ENCODE data around the gene IQCE. TPM values are rescaled to one million over a fixed set of nuclear protein-coding genes. Genes with fewer than 3 reads are reported as not detected.

IQCE gene
- total RNA-seq, 1 donor from 2014 or later = 32.0 TPM

DNA sequence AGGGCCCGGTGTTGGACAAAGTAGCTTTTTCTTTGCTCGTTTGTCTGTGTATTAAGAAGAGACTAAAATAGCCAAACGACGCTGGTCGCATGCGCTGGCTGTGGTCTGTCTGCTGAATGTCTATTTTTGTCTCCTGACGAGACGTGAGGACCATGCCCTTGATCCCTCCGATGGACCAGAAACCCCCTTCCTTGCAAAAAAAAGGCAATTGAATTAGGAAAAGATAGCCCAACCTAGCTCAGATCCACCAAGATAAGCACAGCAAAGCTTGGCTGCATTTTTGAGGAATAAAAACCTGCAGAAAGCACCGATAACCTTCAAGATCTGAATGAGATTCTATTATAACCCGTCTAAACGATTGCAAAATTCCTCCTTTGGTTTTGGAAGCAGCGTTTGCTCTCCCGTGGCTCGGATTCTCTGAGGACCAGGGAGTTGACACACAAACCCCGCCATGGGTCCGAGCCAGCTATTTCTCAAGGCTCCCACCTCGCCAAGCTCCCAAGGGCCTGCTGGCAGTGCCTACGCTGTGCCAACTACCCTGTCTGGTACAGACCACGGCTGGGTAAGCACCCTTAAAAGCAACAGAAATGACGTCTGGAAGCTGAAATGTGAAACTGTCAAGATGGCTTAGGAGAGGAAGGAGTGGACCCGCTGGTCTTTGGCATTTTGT, 55.3 kb downstream of the IQCE start:
- H3K4me3 ChIP-seq = peak overlapping the region; percentile 21
- ATAC-seq (peak; percentile 79 to 84), DNase-seq (peak; percentile 87)
- H3K27me3 ChIP-seq (ENCODE audit: low read depth) = no peaks in the 10 kb centered on the region
- H3K36me3 ChIP-seq = no peaks in the 10 kb centered on the region
- TF ChIP-seq, protein P1, sequence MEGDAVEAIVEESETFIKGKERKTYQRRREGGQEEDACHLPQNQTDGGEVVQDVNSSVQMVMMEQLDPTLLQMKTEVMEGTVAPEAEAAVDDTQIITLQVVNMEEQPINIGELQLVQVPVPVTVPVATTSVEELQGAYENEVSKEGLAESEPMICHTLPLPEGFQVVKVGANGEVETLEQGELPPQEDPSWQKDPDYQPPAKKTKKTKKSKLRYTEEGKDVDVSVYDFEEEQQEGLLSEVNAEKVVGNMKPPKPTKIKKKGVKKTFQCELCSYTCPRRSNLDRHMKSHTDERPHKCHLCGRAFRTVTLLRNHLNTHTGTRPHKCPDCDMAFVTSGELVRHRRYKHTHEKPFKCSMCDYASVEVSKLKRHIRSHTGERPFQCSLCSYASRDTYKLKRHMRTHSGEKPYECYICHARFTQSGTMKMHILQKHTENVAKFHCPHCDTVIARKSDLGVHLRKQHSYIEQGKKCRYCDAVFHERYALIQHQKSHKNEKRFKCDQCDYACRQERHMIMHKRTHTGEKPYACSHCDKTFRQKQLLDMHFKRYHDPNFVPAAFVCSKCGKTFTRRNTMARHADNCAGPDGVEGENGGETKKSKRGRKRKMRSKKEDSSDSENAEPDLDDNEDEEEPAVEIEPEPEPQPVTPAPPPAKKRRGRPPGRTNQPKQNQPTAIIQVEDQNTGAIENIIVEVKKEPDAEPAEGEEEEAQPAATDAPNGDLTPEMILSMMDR (IDR thresholded peaks at IDR 0.05) = no peak
- H3K27ac ChIP-seq = peak overlapping the region; percentile 46
- H3K9me3 ChIP-seq = no peaks in the 10 kb centered on the region
- intact Hi-C loops (cut with DNase I) = no loop called here
- H3K4me1 ChIP-seq = peaks cover 23% of the 10 kb centered on the region

DNA sequence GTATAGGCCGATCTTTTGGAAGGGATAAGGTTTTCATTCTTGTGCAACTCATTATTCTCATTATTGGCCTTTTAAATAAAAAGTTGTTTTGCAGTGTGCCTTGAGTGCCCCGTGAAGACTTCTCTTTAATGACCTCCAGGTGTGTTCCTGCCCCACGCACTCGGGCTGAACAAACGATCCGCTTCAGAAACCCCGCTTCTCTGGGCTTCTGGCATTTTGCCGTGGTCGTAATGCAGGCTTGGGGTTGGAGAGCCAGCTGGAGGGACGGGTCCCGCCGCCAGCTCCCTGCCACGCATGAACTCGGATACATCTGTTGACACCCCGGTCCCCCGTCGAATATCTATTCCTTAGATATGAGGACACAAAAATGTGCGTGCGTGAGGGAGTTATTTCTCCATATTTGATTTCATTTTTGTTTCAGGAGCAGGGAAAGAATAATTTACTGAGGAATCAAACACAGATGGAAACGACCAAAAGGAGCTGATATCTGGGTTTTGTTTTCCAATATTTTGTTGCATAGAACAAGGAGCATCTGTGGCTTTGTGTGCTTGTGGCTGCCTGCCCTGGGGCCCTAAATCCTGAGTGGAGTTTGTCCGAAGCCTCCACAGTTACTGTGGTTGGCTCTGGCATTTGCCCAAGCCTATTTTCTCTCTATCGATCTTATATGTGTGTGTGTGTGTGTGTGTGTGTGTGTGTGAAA, 56.0 kb downstream of the IQCE start:
- no peak for DNase-seq
- peak in 1 of 2 donors; percentile 30 for ATAC-seq
- Histone ChIP-seq H3K36me3 (no peaks in the 10 kb centered on the region), H3K4me1 (peaks cover 23% of the 10 kb centered on the region), H3K27me3 (ENCODE audit: low read depth) (no peaks in the 10 kb centered on the region), H3K4me3 (peak overlapping the region; percentile 21), H3K9me3 (no peaks in the 10 kb centered on the region), H3K27ac (peak overlapping the region; percentile 46)
- TF ChIP-seq, protein P1 (IDR thresholded peaks at IDR 0.05) = no peak
- intact Hi-C loops (cut with DNase I) = no loop called here

DNA sequence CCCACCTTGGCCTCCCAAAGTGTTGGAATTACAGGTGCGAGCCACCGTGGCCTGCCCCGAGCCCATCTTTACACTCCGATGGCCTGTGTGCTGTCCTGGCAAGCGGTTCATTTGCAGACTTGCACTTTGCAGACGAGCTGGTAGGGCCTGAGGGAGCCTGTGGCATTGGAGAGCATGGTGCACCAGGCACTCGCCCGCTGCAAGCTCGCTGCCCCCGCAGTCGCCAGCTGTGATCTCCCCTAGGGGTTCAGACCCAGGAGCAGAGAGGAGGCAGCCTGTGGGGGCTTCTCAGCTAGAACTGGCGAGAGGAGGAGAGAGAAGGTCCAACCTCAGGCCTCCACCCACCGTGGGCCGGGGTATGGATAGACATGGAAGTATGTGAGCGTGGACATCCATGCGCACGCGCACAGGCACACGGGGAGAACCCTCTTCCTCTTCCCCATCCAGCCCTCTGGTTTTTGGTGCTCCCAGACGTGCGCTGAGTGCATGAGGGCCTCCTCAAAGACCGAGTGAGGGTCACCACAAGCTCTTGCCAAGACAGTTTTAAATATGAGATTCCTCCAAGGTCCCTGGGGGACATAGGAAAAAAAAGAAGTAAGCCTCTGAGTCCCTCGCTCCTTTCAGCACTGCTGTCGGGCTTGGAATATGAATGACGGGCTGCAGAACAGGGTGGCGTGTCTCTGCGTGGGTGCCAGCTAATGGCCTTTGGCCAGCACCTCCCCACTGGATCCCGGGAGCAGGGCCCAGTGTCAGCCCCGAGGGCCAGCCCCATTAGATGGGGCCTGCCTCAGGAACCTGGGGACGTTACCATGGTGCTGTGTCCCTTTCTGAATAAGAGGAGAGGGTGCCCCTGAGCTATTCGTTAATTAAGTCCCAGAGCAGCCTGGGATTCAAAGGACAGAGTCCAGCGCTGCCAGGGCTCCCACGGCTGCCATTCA, 57.9 kb downstream of the IQCE start:
- no peak overlapping the region for H3K27ac ChIP-seq
- intact Hi-C loops (cut with DNase I) = no loop called here
- H3K27me3 ChIP-seq (ENCODE audit: low read depth) = no peaks in the 10 kb centered on the region
- no peaks in the 10 kb centered on the region for H3K9me3 ChIP-seq
- ATAC-seq (no peak), DNase-seq (no peak)
- H3K4me1 ChIP-seq = peaks cover 30% of the 10 kb centered on the region
- no peak overlapping the region for H3K4me3 ChIP-seq
- TF ChIP-seq, protein P1 (IDR thresholded peaks at IDR 0.05) = no peak
- no peaks in the 10 kb centered on the region for H3K36me3 ChIP-seq

DNA sequence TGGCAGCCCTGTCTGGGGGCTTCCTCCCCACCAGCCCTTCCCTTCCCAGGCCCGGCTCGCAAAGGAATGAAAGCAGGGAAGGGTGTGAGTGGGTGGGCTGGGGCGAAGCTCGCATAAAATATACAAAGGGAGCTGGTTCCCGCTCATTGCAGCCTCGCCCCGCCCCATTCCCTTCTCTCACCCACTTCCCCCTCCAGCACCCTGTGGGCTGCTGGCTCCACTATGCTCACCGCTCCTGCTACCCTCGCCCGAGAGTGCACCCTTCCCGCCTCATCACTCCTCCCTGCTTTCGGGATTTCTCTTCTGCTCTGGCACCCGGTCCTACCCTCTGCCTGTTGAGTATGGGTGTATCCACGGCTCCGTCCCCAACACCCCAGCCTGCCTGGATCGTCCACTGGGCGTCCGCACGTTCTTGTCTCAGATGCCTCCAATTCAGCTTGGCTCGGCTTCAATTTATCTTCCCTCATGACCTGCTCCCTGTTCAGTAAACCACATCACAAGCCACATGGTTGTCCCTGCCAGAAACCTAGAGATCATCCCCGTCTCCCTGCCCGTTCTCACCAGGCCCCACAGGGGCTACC, 58.6 kb downstream of the IQCE start:
- no peak for DNase-seq
- no peaks in the 10 kb centered on the region for H3K36me3 ChIP-seq
- H3K4me1 ChIP-seq = peaks cover 36% of the 10 kb centered on the region
- H3K27ac ChIP-seq = no peak overlapping the region
- TF ChIP-seq, protein P1 (IDR thresholded peaks at IDR 0.05) = no peak
- H3K4me3 ChIP-seq = no peak overlapping the region
- no peaks in the 10 kb centered on the region for H3K9me3 ChIP-seq
- no peak for ATAC-seq
- H3K27me3 ChIP-seq (ENCODE audit: low read depth) = no peaks in the 10 kb centered on the region
- intact Hi-C loops (cut with DNase I) = no loop called here

DNA sequence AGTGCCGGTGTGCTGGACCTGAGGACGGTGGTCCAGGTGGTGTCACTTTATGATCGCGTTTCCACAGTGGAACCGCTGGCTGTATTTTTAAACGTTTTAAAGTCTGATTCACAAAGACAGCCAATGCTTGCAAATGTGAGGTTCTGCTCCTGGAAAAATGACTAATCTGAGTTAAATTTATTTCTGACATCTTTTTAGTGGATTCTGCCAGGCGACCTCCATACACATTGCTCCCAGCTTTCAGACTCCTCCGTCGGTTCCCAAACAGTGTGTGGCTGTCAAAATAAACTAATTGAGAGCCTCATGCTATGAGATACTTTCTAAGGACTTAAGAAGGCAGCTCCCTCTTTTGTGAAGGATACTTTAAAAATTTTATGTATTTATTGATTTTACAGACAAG, 60.3 kb downstream of the IQCE start:
- Histone ChIP-seq H3K27ac (no peak overlapping the region), H3K4me1 (peaks cover 41% of the 10 kb centered on the region), H3K27me3 (ENCODE audit: low read depth) (no peaks in the 10 kb centered on the region), H3K9me3 (no peaks in the 10 kb centered on the region), H3K36me3 (no peaks in the 10 kb centered on the region), H3K4me3 (no peak overlapping the region)
- no peak for DNase-seq
- TF ChIP-seq, protein P1 (IDR thresholded peaks at IDR 0.05) = no peak
- ATAC-seq = no peak
- intact Hi-C loops (cut with DNase I) = no loop called here
